HG02588 (cell line): ENCODE data around the gene TMEM31.

Experiments used
- ATAC-seq: cut with Tn5 transposase; IDR thresholded peaks from one replicate; pipeline ENCODE4 v1.9.1; 2021; ENCODE audit warnings: mild to moderate bottlenecking, moderate library complexity; ENCODE audit not compliant: unreplicated experiment

Gene TMEM31

GRCh38 chrX:103710609-103711008 is at the start of gene TMEM31:
Gene TMEM31 (plus strand): TSS chrX:103710909. CDS start chrX:103712259, 1,350 bp downstream.
- ATAC-seq = no peak

- ATAC-seq = no peak
These were observed 46.5 kb upstream of the TMEM31 start for GRCh38 chrX:103663981-103664762.

- ATAC-seq = no peak
These were observed 44.3 kb upstream of the TMEM31 start for GRCh38 chrX:103666202-103667107.

DNA sequence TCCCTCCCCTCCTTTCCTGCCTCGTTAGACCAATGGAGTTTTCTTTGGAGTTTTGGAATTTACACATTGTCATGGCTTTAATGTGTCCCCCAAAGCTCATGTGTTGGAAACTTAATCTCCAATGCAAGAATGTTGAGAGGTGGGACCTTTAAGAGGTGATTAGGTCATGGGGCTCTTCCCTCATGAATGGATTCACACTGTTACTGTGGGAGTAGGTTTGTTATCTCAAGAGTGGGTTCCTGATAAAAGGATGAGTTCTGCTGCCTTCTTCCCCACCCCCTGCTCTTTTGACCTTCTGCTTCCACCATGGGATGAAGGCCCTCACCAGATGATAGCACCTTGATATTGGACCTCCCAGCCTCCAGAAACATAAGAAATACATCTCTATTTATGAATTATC is 41.0 kb upstream of the TMEM31 start:
- no peak for ATAC-seq

- no peak for ATAC-seq
These were observed 35.9 kb upstream of the TMEM31 start for GRCh38 chrX:103674531-103675454.

DNA sequence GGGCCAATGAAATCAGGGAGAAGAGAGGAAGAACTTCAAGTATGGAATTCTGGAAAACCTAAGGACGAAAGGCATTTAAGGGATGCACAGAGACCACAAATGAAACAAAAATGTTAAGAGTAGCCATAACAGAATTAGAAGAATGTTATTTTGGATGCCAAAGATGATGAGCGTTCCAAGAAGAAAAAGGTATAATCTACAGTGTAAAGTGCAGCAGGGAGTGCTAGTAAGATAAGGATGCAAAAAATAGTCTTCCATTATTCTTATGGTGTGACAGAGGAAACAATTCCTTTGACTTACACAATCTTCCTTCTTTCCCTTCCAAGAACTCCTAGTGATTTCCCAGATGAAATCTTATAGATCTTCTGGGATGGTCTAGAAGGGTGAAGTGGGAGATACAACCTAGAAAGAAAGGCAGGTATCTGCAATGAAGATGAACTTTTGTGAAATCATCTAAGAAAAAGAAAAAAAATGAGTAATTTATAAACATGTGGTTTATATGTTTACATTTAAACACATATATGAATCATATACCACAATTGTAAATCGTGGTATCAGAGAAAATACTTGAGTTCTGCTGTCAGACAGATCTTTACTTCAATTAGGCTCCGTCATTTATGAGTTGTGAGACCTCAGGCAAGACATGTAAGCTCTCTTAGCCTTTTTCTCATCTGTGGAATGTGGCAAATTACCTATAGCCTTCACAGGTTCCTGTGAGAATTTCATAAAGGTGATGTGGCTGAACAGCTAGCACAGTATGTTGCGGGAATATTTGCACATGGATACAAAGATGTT is 32.3 kb upstream of the TMEM31 start:
- no peak for ATAC-seq

- ATAC-seq = no peak
These were observed 29.3 kb upstream of the TMEM31 start for GRCh38 chrX:103681443-103681842.

DNA sequence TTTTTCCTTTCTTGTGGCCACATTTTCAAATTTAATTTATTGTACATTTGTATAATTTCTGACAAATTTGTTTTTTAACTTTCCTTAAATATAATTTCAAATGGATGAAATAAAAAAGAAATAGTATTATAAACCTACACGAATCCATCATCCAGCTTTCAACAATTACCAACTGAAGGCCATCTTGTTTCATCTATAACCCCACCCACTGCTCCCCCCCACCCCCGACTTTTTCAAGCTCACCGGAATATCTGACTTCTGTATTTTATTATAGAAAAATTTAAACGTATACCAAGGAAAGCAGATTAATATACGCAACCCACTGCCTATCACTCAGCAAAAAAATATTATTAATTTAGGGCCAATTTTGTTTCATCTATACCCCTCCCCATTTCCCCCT is 25.3 kb upstream of the TMEM31 start:
- ATAC-seq = no peak

DNA sequence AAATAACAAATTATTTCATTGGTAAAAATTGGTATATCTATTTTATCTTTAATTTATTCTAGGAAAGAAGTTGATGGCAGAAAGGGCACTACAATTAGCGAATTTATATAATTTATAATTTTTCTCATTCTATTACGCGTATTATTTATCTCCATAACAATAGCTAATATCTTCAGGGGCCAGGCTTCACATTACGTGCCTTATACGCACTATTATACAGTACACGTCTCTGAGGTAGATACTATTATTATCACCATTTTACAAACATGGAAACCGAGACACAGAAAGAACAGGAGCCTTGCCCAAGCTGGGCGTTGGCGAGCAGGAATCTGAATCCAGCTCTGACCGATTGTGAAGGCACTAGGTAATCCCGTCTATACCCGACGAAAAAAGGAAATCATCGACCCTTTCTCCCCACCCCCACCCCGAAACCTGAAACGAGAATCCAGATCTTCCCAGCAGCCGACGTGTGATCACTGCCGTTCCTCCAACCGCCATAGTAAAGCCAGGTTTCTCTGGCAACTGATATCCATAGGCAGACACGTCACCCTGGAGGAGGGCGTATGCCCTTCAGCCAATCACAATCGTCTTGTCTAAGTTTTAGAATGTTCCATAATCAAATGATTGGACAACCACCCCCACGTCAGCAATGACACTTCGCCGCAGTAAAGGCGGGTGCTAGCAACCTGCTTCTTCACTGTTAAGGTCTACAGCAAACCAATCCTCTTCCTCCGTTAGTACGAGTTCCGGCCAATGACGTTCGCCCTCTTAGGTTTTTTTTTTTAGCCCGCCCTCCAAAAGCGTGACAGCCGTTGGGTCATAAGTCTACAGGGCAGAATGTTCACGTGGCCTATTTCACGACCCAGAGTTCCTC is 24.3 kb upstream of the TMEM31 start, which contains the start of gene MORF4L2:
TSS of gene MORF4L2 (minus strand) at position 501 of the 874 bp plus-strand sequence. CDS start 9,672 bp downstream, outside the sequence.
- peak; percentile 90 for ATAC-seq

DNA sequence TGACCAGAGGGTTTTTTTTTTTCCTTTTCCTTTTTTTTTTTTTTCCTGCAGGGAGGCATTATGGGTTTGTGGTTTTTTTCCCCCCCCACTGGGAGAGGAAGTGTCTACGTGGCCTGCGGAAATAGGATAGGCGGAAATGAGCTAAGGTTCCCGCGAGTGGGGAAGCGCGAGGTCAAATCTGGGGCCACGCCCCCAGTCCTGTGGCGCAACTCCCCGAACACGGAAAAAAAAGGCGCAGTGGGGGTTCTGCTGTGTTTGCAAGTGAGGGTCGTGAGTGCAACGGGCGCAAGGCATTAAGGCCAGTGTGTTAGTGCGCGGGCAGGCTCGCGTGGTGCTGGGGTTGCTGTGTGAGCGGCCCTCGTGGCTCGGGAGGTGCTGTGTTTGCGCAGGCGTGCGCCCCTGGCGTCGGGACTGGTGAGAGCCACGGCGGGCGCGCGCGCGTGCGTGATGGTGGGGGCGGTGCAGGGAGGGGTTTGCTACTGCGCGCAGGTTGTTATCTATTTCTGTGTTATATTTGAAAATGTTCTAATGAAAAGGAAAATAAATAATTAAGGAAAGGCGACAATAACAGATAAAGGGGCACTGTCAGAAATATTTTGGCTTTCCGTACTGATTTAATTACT is 23.5 kb upstream of the TMEM31 start:
- ATAC-seq = peak; percentile 59

DNA sequence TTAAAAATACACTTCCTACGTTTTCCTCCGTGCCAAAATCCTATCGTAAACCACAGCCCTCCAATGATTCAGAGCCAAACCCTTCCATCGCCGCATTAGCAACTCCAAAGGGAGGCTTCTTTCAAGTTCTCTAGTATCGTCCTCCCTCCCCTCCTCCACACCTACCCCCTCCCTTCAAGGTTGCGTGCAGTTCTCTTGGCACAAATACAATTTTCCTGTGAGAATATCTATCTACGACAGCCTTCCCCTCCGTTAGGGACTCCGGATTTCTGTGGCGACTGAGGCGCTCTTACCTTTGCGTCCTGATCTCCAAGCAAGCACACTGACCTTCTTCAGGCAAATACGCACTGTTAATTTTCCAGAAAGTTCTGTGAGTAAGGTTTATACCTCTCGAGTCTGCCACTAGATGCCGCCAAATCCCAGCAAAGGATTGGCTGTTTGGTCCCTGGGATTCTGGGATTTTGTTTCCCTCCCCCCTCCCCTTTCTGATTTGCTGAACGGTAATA is 23.0 kb upstream of the TMEM31 start:
- ATAC-seq = no peak

- ATAC-seq = no peak
These were observed 21.8 kb upstream of the TMEM31 start for GRCh38 chrX:103688946-103689345.

GRCh38 chrX:103691059-103691458 is 19.6 kb upstream of the TMEM31 start:
- ATAC-seq = no peak

DNA sequence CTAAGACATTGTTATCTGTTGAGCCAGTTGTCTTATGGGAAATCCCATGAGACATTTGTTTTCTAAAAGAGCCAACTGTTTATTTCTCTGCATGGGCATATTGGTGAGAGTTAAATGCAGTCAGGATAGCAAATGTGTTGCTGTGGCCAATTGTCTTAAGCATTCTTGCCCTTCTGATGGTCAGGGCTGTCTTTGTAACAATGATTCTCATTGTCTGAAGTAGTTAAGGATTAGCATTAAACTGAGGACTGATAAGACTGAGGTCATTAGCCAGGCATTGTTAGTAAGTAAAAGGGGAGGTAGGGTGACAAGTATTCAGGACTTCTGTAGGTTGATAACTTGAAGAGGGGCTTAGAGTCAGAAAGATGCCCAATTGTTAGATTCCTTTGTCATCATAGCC is 13.0 kb upstream of the TMEM31 start:
- ATAC-seq = no peak

GRCh38 chrX:103699243-103699642 is 11.5 kb upstream of the TMEM31 start:
- ATAC-seq = no peak

- ATAC-seq = no peak
These were observed 5.8 kb upstream of the TMEM31 start for GRCh38 chrX:103704863-103705262.

- ATAC-seq = no peak
These were observed 6.3 kb downstream of the TMEM31 start for GRCh38 chrX:103716962-103717361.

GRCh38 chrX:103718120-103718519 is 7.4 kb downstream of the TMEM31 start:
- ATAC-seq = no peak
